GM12872 (cell line): Measurements from ENCODE around the gene INPP4B.

Source experiments
- TF ChIP-seq, protein P1 (sequence below): IDR thresholded peaks from 3 replicates; pipeline ENCODE4 v1.5.1; 2011; ENCODE audit warnings: low read depth, mild to moderate bottlenecking, low read length, moderate library complexity; ENCODE audit not compliant: insufficient read depth

Gene INPP4B

GRCh38 chr4:142194905-142195304, 651.2 kb downstream of the INPP4B start:
- TF ChIP-seq, protein P1, sequence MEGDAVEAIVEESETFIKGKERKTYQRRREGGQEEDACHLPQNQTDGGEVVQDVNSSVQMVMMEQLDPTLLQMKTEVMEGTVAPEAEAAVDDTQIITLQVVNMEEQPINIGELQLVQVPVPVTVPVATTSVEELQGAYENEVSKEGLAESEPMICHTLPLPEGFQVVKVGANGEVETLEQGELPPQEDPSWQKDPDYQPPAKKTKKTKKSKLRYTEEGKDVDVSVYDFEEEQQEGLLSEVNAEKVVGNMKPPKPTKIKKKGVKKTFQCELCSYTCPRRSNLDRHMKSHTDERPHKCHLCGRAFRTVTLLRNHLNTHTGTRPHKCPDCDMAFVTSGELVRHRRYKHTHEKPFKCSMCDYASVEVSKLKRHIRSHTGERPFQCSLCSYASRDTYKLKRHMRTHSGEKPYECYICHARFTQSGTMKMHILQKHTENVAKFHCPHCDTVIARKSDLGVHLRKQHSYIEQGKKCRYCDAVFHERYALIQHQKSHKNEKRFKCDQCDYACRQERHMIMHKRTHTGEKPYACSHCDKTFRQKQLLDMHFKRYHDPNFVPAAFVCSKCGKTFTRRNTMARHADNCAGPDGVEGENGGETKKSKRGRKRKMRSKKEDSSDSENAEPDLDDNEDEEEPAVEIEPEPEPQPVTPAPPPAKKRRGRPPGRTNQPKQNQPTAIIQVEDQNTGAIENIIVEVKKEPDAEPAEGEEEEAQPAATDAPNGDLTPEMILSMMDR: no peak

GRCh38 chr4:142191901-142192300, 654.2 kb downstream of the INPP4B start:
- TF ChIP-seq, protein P1: no peak

- TF ChIP-seq, protein P1: no peak
Measured at GRCh38 chr4:142181021-142181420, 665.1 kb downstream of the INPP4B start.

DNA sequence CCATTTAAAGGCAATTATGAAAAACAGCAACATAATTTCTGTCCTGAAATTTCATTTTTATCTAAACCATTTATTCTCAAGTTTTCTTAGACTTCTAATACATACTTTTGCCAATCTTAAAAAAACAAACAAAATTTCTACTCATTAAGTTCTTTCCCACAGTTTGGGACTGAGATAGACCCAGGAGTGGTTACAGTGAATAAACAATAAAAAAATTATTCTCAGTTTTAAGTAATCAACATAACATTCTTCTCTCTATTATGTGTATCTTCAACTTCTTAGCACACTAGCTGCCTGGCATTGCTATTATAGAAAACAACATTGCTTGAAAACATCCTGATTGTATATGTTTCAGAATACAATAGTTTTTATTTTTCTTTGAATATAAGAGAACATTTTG, 676.9 kb downstream of the INPP4B start:
- TF ChIP-seq, protein P1: no peak

- TF ChIP-seq, protein P1: no peak
Measured at GRCh38 chr4:142168181-142168580, 677.9 kb downstream of the INPP4B start.

- TF ChIP-seq, protein P1: no peak
Measured at GRCh38 chr4:142164767-142165500, 681.2 kb downstream of the INPP4B start.

- TF ChIP-seq, protein P1: no peak
Measured at GRCh38 chr4:142161086-142161485, 685.0 kb downstream of the INPP4B start.
